ENCODE data around the gene C1R. TPM values are rescaled to one million over a fixed set of nuclear protein-coding genes. Genes with fewer than 3 reads are reported as not detected.

The C1R gene
- total and polyA plus RNA-seq, 2 of the 8 experiments (the other 6 are each of a cell fraction or from before 2014, with no cell fraction given), result 6.9 to 16.3 TPM

DNA sequence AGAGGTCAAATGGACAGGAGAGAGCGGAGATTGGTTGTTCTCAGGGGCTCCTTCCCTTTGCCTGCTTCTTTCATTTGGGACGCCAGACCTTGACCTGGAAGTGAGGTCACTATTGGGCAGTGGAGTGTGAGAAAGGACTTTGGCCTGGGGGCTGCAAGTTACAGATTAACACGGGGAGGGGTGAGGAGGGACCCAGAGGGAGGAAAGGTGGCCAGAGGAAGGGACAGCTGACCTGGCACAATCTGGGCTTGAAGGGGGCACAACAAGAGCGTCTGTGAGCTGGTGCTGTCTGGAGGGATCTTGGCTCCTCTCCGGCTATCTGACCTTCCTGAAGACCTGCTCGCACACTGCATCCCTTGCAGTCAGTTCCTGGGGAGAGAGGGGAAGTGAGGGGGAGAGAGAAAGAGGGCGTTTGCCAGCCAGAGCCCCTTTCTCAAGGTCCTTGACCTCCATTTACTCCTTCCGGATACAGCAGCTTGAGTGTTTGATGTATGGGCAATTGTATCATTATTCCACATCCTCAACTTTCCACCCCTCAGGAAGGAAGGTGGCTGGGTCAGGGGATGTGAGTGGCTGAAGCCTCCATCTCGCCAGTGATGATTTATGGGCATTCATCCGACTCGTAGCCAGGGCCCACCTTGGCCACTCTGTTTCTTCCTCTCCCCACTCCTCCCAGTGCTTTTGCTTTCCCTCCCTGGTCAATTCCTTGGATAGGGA lies 31.7 kb upstream of the C1R start:
- Histone ChIP-seq H3K9me3 (ENCODE audit: insufficient read depth in 2 of 2, low read depth in 1 of 2, low read length in 1 of 2) (no peaks in the 10 kb centered on the region), H3K36me3 (ENCODE audit: control insufficient read depth in 2 of 4, insufficient read depth in 4 of 4, low read length in 3 of 4) (no peaks in the 10 kb centered on the region), H3K4me2 (ENCODE audit: insufficient read depth in 1 of 2, low read depth in 2 of 2, low read length in 2 of 2) (no peak overlapping the region), H3K18ac (ENCODE audit: extremely low read depth, low read length) (no peak overlapping the region), H3K79me2 (ENCODE audit: control insufficient read depth in 1 of 2, insufficient read depth in 2 of 2, low read length in 2 of 2) (no peaks in the 10 kb centered on the region), H4K5ac (ENCODE audit: insufficient read length, low read depth, low read length) (no peak overlapping the region), H2BK12ac (ENCODE audit: low read depth, low read length) (no peak overlapping the region), H3K14ac (ENCODE audit: insufficient read length) (no peak overlapping the region), H2BK120ac (replicated peaks; ENCODE audit: low read depth, low read length) (no peak overlapping the region), H3K27ac (ENCODE audit: low read depth, low read length) (no peak overlapping the region), H2AFZ (ENCODE audit: low read length) (no peak overlapping the region), H3K56ac (replicated peaks; ENCODE audit: insufficient read length, low read depth, low read length) (no peak overlapping the region), H3K4me3 (ENCODE audit: extremely low read depth in 1 of 4, insufficient read depth in 2 of 4, low read depth in 3 of 4, low read length in 4 of 4) (no peak overlapping the region), H3K4ac (replicated peaks; ENCODE audit: insufficient read length, low read depth, low read length) (no peak overlapping the region), H2AK5ac (ENCODE audit: low read depth, low read length) (no peak overlapping the region), H3K23ac (ENCODE audit: insufficient read length) (no peak overlapping the region), H4K20me1 (replicated peaks in 1 of 2; ENCODE audit: control insufficient read depth in 1 of 2, insufficient read depth in 2 of 2, low read length in 2 of 2) (no peaks in the 10 kb centered on the region), H3K27me3 (replicated peaks in 1 of 4; ENCODE audit: control insufficient read depth in 3 of 4, extremely low read depth in 1 of 4, insufficient read depth in 3 of 4, low read length in 3 of 4) (peaks cover 0 to 5% (median 1%) of the 10 kb centered on the region in 4 experiments; a peak in 5 of 7 replicates), H3K9ac (replicated peaks in 1 of 4; ENCODE audit: extremely low read depth in 1 of 4, low read depth in 3 of 4, low read length in 3 of 4) (no peak overlapping the region), H2BK20ac (ENCODE audit: low read length) (no peak overlapping the region), H3K4me1 (replicated peaks in 1 of 4; ENCODE audit: control insufficient read depth in 3 of 4, insufficient read depth in 4 of 4, low read length in 3 of 4) (peaks cover 0 to 11% (median under 1%) of the 10 kb centered on the region in 4 experiments; a peak in 4 of 7 replicates), H3K79me1 (ENCODE audit: low read depth, low read length) (no peaks in the 10 kb centered on the region), H4K91ac (replicated peaks; ENCODE audit: insufficient read length, low read length) (no peak overlapping the region), H4K8ac (ENCODE audit: extremely low read depth, insufficient read depth, low read length) (no peak overlapping the region), H2BK15ac (ENCODE audit: low read length) (no peak overlapping the region), H2BK5ac (ENCODE audit: low read depth, low read length) (no peak overlapping the region), H3K23me2 (ENCODE audit: low read depth, low read length) (no peaks in the 10 kb centered on the region)
- 86% methylated on average over 11 of the region's 11 CpGs; no CpG with 5 or more reads in 1 of the 2 experiments for WGBS, 2 experiments (ENCODE audit: extremely low coverage in 1 of 2, insufficient coverage in 1 of 2, insufficient read length in 1 of 2, insufficient replicate concordance in 2 of 2, low coverage in 1 of 2, low lambda C conversion rate in 2 of 2, missing lambda C conversion rate in 1 of 2)
- ChIA-PET POLR2A (ENCODE audit: partially characterized antibody) (interaction anchor here (1.3 to 4.3 kb wide), 3 partner anchors 10 to 144 kb away, joined by 3 to 25 read pairs (median 6); partner anchors contain the start of gene C1RL), CTCF (ENCODE audit: partially characterized antibody) (interaction anchor here (0.8 to 9.5 kb wide), 7 partner anchors 9 to 159 kb away, joined by 3 to 67 read pairs (median 4); partner anchors contain the start of gene C1RL)
- no peak for TF ChIP-seq TEAD4 (IDR thresholded peaks at IDR 0.05; ENCODE audit: low read depth, low read length)
- no peak for TF ChIP-seq CBX5 (IDR thresholded peaks at IDR 0.05; ENCODE audit: low read depth, low read length)
- TF ChIP-seq SP1 (IDR thresholded peaks at IDR 0.05; ENCODE audit: low read depth, low read length), result no peak
- no peak for TF ChIP-seq JUND (IDR thresholded peaks at IDR 0.05; ENCODE audit: low read length)
- TF ChIP-seq SP2 (IDR thresholded peaks at IDR 0.05; ENCODE audit: low read length), result no peak
- TF ChIP-seq, protein P1, sequence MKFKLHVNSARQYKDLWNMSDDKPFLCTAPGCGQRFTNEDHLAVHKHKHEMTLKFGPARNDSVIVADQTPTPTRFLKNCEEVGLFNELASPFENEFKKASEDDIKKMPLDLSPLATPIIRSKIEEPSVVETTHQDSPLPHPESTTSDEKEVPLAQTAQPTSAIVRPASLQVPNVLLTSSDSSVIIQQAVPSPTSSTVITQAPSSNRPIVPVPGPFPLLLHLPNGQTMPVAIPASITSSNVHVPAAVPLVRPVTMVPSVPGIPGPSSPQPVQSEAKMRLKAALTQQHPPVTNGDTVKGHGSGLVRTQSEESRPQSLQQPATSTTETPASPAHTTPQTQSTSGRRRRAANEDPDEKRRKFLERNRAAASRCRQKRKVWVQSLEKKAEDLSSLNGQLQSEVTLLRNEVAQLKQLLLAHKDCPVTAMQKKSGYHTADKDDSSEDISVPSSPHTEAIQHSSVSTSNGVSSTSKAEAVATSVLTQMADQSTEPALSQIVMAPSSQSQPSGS (IDR thresholded peaks at IDR 0.05; ENCODE audit: low read length), result no peak
- DNase-seq (ENCODE audit: low read depth in 1 of 2, low spot score in 2 of 2), result no peak
- FAIRE-seq, result no peak
